ENCODE measurements around the gene COL18A1.

Gene COL18A1

GRCh38 chr21:45381036-45381787 is 23.8 kb upstream of the COL18A1 start:
- H3K4me3 ChIP-seq (ENCODE audit: low read depth, low read length), result no peak overlapping the region
- DNase-seq (ENCODE audit: low read depth), result no peak

- DNase-seq (ENCODE audit: low read depth), result no peak
- H3K4me3 ChIP-seq (ENCODE audit: low read depth, low read length), result no peak overlapping the region
These were observed 22.9 kb upstream of the COL18A1 start for GRCh38 chr21:45381865-45382696.

- no peak for DNase-seq (ENCODE audit: low read depth)
- H3K4me3 ChIP-seq (ENCODE audit: low read depth, low read length), result no peak overlapping the region
These were observed 22.3 kb upstream of the COL18A1 start for GRCh38 chr21:45382697-45382997.

GRCh38 chr21:45383111-45383614 is 21.8 kb upstream of the COL18A1 start:
- no peak overlapping the region for H3K4me3 ChIP-seq (ENCODE audit: low read depth, low read length)

GRCh38 chr21:45383615-45384201 is 21.3 kb upstream of the COL18A1 start:
- H3K4me3 ChIP-seq (ENCODE audit: low read depth, low read length), result no peak overlapping the region
- DNase-seq (ENCODE audit: low read depth), result no peak

More at GRCh38 chr21:45383111-45383614, 21.8 kb upstream of the COL18A1 start:
- DNase-seq (ENCODE audit: low read depth), result no peak

- no peak overlapping the region for H3K4me3 ChIP-seq (ENCODE audit: low read depth, low read length)
- DNase-seq (ENCODE audit: low read depth), result no peak
These were observed 20.1 kb upstream of the COL18A1 start for GRCh38 chr21:45384656-45385548.

- H3K4me3 ChIP-seq (ENCODE audit: low read depth, low read length), result no peak overlapping the region
- no peak for DNase-seq (ENCODE audit: low read depth)
These were observed 19.4 kb upstream of the COL18A1 start for GRCh38 chr21:45385549-45386050.

- H3K4me3 ChIP-seq (ENCODE audit: low read depth, low read length), result no peak overlapping the region
- DNase-seq (ENCODE audit: low read depth), result no peak
These were observed 18.6 kb upstream of the COL18A1 start for GRCh38 chr21:45386336-45386727.

- DNase-seq (ENCODE audit: low read depth), result peak; percentile 80
- no peak overlapping the region for H3K4me3 ChIP-seq (ENCODE audit: low read depth, low read length)
These were observed 18.1 kb upstream of the COL18A1 start for GRCh38 chr21:45386728-45387371.

GRCh38 chr21:45387506-45387905 is 17.5 kb upstream of the COL18A1 start:
- DNase-seq (ENCODE audit: low read depth), result no peak
- H3K4me3 ChIP-seq (ENCODE audit: low read depth, low read length), result no peak overlapping the region

- no peak for DNase-seq (ENCODE audit: low read depth)
- H3K4me3 ChIP-seq (ENCODE audit: low read depth, low read length), result no peak overlapping the region
These were observed 16.9 kb upstream of the COL18A1 start for GRCh38 chr21:45388011-45388521.

GRCh38 chr21:45388611-45389296 is 16.2 kb upstream of the COL18A1 start:
- no peak overlapping the region for H3K4me3 ChIP-seq (ENCODE audit: low read depth, low read length)
- no peak for DNase-seq (ENCODE audit: low read depth)

- no peak overlapping the region for H3K4me3 ChIP-seq (ENCODE audit: low read depth, low read length)
- DNase-seq (ENCODE audit: low read depth), result no peak
These were observed 14.7 kb upstream of the COL18A1 start for GRCh38 chr21:45390121-45390751.

- no peak for DNase-seq (ENCODE audit: low read depth)
- no peak overlapping the region for H3K4me3 ChIP-seq (ENCODE audit: low read depth, low read length)
These were observed 13.9 kb upstream of the COL18A1 start for GRCh38 chr21:45390831-45391742.

GRCh38 chr21:45391743-45392572 is 13.0 kb upstream of the COL18A1 start:
- DNase-seq (ENCODE audit: low read depth), result no peak
- H3K4me3 ChIP-seq (ENCODE audit: low read depth, low read length), result no peak overlapping the region

- no peak overlapping the region for H3K4me3 ChIP-seq (ENCODE audit: low read depth, low read length)
- no peak for DNase-seq (ENCODE audit: low read depth)
These were observed 12.4 kb upstream of the COL18A1 start for GRCh38 chr21:45392573-45392971.
